Right ventricle myocardium superior (tissue), 1 donor: Measurements from ENCODE around the gene ZDHHC19. TPM values are rescaled to one million over a fixed set of nuclear protein-coding genes. Genes with fewer than 3 reads are reported as not detected.

Experiments
- ATAC-seq: fragments of 200-7000 bp; cut with Tn5 transposase; one replicate; pipeline ENCODE4 v1.9.1; 2020; ENCODE audit warnings: mild to moderate bottlenecking; ENCODE audit not compliant: poor library complexity
- DNase-seq: peaks from one replicate; pipeline ENCODE4 v3.0.0-alpha.2; 2020
- intact Hi-C: fragments of 100-400 bp; cut with DNase I; formaldehyde crosslinking; loops from one replicate; pipeline ENCODE4 v1.11.2; 2022
- total RNA-seq: library from RNA; stranded (reverse); fragmentation: NEBNext Ultra II Directional; extraction: Animal tissue kit (Norgen Biotek cat#: 25700); gene quantifications from one replicate; pipeline ENCODE4 v1.2.1, GENCODE V29; 2021
- donor health status: DM: no; HTN: yes; CAD: no; lungs with severe emphysema.

ZDHHC19 gene
- total RNA-seq, 1 donor from 2014 or later: not detected

DNA sequence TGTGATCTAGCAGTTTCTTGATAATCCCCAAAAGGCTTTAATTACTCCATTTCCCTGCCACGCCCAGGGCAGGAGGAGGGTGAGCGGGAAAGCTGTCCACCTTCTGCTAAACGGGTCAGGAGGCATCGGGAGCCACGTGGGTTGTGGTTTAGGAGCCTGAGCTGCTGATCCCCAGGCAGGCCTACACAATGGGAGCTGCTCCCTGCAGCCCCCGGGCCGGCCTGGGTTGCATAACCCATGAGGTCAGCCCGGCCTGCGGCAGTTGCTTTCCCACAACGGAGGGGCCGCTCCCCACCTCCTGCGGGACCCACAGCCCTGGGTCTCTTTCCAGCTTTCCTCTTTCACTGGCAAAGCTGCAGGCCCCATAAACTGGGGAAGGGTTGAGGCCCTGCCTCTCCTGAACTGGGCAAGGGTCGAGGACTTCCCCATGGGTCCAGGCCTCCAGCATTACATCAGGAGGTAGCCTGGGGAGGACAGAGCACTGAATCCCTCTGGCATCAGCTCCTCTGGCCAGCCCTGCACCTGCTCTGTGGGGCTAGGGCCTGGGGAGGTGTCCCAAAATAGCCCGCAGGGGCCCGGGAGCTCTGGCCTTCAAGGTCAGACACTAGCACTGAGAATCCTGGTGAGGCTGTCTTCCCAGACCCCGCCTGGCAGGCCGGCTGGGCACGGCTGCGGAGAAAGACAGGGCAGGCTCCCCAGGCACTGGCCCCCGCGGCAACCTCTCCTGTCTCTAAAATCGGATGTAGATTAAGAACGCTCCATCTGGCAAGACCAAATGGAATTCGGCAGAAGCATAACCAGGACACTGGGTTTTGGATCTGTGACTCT lies 47.3 kb downstream of the ZDHHC19 start:
- DNase-seq: peak; percentile 62
- ATAC-seq: peak; percentile 87
- intact Hi-C loops: no loop called here

DNA sequence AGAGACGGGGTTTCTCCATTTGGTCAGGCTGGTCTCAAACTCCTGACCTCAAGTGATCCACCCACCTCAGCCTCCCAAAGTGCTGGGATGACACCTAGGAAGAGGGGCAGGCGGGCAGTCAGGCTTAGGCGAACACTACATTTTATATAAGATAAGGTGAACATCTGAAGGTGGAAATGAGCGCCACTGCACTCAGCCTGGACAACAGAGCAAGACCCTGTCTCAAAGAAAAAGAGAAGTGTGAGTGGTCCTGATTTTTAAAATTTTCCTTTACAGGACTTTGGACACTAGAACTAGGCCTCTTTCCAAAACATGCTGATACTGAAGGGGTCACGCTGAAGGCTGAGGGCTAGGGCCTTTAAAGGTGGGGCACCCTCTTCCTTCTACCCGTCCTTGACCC lies 48.0 kb downstream of the ZDHHC19 start:
- ATAC-seq (no peak), DNase-seq (no peak)
- intact Hi-C loops: no loop called here

DNA sequence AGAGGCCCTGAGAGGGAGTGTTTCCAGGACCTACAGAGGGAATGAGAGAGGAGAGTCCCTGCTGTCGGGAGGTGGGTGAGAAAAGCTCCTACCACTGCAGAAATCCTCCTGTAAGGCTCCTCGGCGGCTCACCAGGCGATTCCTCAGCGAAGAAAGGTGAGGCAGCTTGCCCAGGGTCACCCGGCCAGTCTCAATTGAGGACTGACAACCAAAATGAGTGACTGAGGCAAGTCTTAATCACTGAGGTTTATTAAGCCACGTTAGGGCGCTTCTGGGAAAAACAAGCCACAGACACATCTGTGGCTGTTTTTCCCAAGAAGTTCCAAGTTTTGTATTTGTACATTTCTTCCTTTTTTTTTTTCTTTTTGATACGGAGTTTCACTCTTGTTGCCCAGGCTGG lies 48.5 kb downstream of the ZDHHC19 start:
- DNase-seq: no peak
- intact Hi-C loops: no loop called here
- no peak for ATAC-seq

DNA sequence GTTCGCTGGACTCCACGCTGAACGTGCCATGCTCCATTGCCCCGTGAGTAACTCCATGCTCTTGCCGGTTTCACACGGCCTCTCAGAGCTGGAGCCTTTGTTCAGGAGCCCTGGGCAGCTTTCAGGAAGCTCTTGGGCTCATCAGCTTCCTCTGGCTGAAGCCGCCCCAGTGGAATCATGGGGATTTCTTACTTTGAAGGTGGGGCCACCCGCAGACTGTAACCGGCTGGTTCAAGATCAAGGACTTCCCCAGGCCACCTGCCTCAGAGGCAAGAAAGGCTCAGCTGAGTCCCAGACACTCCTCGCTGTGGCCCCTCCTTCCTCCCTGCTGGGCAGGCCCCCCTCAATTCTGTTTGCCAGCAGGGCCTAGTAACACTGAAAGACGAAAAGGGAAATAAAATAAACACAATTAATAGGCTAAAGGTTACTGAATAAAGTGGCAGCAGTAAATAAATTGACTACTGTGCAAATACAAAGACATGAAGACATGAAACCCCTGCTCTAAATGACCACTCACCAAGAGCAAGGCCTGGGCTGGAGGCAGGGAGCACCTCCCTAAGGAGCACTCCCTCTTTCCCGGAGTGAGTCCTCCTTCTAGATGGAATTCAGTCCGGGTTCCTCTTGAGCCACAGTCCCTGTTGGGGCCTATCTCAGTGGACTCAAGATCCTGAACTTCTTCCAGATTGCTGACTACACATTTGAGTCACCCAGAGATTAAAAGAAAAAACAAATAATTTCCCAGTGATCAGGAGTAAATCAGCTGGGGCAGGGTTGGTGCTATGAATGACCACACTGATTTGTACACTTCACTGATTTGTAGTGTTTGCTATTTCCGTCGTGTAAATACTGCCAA lies 51.0 kb downstream of the ZDHHC19 start:
- peak; percentile 7 for ATAC-seq
- no peak for DNase-seq
- intact Hi-C loops: no loop called here

DNA sequence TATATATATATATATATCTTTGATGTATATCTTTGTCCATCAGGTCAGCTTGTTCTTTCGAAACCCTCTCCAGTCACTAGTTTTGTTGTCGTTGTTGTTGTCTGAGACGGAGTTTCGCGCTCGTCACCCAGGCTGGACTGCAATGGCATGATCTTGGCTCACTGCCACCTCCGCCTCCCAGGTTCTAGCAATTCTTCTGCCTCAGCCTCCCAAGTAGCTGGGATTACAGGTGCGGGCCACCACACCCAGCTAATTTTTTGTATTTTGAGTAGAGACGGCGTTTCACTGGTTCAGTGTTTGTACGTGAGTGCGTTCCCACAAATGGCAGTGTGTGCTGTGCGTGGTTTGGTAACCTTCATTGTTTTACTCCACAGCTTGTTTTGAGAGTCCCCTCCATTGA lies 51.7 kb downstream of the ZDHHC19 start:
- DNase-seq (no peak), ATAC-seq (no peak)
- intact Hi-C loops: no loop called here

DNA sequence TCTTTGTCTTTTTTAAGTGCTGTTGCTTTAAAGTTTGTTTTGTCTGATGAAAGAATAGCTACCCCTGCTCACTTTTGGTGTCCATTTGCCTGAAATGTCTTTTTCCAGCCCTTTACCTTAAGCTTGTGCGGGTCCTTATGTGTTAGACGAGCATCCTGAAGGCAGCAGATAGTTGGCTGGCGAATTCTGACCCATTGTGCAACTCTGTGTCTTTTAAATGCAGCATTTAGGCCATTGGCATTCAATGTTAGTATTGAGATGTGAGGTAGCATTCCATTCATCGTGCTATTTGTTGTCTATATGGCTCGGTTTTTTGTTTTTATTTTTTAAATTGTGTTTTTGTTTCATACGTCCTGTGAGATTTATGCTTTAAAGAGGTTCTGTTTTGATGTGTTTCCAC lies 55.0 kb downstream of the ZDHHC19 start:
- no peak for DNase-seq
- no peak for ATAC-seq
- intact Hi-C loops: no loop called here

DNA sequence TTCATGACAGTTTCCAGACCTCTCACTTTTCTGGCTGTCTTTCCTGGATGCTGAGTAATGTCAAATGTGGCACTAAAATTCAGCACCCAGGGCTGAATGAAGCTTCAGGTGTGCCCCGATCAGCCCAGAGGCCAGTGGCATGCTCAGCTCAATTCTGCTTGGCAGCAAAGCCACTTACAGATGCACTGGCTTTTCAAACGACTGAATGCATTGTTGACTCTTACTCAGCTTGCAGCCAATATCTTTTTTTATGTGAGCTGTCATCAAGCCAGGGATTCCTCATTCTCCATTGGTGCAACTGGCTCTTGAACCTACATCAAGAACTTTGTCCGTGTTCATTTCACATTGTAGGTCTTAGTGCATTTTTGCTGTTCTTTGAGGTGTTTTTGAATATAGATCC lies 60.7 kb downstream of the ZDHHC19 start:
- intact Hi-C loops: no loop called here
- no peak for DNase-seq
- ATAC-seq: no peak

DNA sequence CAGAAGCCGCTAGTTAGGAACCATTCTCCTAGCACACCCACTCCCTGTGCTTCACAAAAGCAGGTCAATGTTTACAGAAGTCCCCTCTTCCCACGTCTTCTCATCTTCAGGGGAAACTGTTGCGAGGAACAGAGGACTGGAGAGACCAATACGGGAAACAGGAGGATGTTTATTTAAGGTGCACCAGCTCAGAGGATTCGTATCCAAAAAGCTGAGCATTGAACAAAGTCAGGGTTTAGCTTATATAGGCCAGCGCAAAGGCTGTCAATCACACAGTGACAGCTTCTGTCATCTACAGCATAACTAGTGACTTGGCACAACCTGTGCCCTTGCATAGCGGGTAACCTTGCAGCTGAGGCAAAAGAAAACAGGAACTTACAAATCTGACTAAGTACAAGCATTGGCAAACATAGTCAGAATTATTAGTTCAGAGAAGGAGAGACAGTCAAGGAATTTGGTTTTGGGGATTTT lies 61.3 kb downstream of the ZDHHC19 start:
- DNase-seq: no peak
- intact Hi-C loops: no loop called here
- ATAC-seq: no peak

DNA sequence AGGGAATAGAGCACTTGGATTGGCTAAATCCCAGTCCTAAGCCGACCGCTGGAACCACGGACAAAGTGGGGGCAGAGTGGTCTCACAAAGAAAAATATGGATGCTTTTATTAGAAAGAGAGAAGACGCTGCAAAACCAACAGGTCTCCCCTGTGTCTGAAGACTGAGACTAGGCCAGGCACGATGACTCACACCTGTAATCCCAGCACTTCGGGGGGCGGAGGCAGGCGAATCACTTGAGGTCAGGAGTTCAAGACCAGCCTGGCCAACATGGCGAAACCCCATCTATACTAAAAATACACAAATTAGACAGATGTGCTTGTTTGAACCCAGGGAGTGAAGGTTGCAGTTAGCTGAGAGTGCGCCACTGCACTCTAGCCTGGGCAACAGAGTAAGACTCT lies 61.8 kb downstream of the ZDHHC19 start:
- ATAC-seq (no peak), DNase-seq (no peak)
- intact Hi-C loops: no loop called here

Other genes starting within 250 kb of the ZDHHC19 start
- gene TFRC, start 129.3 kb downstream of the ZDHHC19 start, total RNA-seq: 56.4 TPM
- gene SLC51A, start 5.1 kb upstream of the ZDHHC19 start, total RNA-seq: not detected
- gene PCYT1A, start 76.3 kb upstream of the ZDHHC19 start, total RNA-seq: 89.6 TPM
- 3.2 TPM for gene DYNLT2B, start 106.8 kb upstream of the ZDHHC19 start, total RNA-seq
- gene TM4SF19, start 127.0 kb upstream of the ZDHHC19 start, total RNA-seq: 0.27 TPM
- gene UBXN7, start 221.0 kb upstream of the ZDHHC19 start, total RNA-seq: 33.3 TPM